ACC112 (cell line): ENCODE results near the gene ITM2A.

Experiments used
- H2AFZ ChIP-seq: fragments of 200-600 bp; sonication (generic); one replicate; pipeline ENCODE4 v1.6.0; 2017; ENCODE audit warnings: antibody characterized with exemption, low read length; ENCODE audit not compliant: unreplicated experiment
- H3K27ac ChIP-seq: fragments of 200-600 bp; sonication (generic); 2 replicates; pipeline ENCODE4 v1.5.1; 2014; ENCODE audit warnings: low read depth, mild to moderate bottlenecking, antibody characterized with exemption, low read length, moderate library complexity
- H3K27me3 ChIP-seq: fragments of 200-600 bp; sonication (generic); 2 replicates; pipeline ENCODE4 v1.6.1; 2014; ENCODE audit warnings: mild to moderate bottlenecking, antibody characterized with exemption, low read length, moderate library complexity, mixed read lengths; ENCODE audit not compliant: insufficient read depth
- H3K36me3 ChIP-seq: fragments of 200-600 bp; sonication (generic); 2 replicates; pipeline ENCODE4 v1.6.1; 2016; ENCODE audit warnings: mild to moderate bottlenecking, antibody characterized with exemption, low read length, moderate library complexity, mixed read lengths; ENCODE audit not compliant: insufficient read depth
- H3K4me1 ChIP-seq: fragments of 200-600 bp; sonication (generic); one replicate; pipeline ENCODE4 v1.6.1; 2016; ENCODE audit warnings: low read length, mixed read lengths; ENCODE audit not compliant: insufficient read depth, unreplicated experiment, control insufficient read depth
- H3K4me3 ChIP-seq: fragments of 200-600 bp; sonication (generic); 2 replicates; pipeline ENCODE4 v1.5.1; 2014; ENCODE audit warnings: mild to moderate bottlenecking, low read depth, low read length
- H3K79me2 ChIP-seq: fragments of 200-600 bp; sonication (generic); one replicate; pipeline ENCODE4 v1.6.0; 2016; ENCODE audit warnings: low read length; ENCODE audit not compliant: control insufficient read depth, unreplicated experiment, insufficient read depth

The ITM2A gene

DNA sequence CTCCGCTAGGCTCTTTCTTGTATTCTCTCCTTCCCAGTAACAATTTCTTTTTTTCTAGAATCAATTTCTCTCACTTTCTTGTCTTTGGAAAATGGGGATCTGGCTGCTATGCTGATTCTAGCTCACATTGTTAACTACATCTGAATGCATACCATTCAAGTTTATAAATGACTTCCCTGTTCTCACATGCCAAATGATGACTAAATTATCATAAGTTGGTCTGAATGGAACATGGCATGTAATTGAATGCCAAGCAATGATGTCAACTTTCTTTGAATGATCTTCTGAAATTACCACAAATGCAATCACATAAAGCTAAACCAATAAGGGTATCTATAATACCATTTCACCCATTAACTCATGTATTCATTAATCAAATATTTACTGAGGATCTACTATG lies 2.7 kb upstream of the ITM2A start:
- H3K36me3 ChIP-seq: no peaks in the 10 kb centered on the region

DNA sequence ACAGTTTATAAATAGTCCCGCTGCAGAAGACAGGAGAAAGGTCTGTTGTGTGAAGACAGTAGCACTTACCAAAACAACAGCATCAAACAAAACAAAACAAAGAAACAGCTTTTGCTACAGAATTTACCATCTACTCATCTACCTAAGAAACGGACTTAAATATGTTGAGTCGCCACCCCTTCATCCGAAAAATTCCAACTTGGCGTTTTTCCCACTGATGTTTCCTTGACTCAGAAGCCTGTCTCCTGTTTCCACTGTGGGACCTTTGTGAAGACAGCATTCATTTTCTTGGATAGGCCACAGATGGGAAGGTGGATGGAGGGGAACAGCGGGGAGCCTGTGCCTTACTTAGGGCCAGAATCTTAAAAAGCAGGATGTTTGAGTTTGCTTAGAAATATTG lies 1.3 kb upstream of the ITM2A start:
- no peak overlapping the region for H2AFZ ChIP-seq
- no peak overlapping the region for H3K4me3 ChIP-seq

More for the DNA sequence above, 2.7 kb upstream of the ITM2A start:
- no peaks in the 10 kb centered on the region for H3K4me1 ChIP-seq
- H2AFZ ChIP-seq: no peak overlapping the region
- no peaks in the 10 kb centered on the region for H3K27me3 ChIP-seq
- no peaks in the 10 kb centered on the region for H3K79me2 ChIP-seq
- no peak overlapping the region for H3K27ac ChIP-seq
- no peak overlapping the region for H3K4me3 ChIP-seq

DNA sequence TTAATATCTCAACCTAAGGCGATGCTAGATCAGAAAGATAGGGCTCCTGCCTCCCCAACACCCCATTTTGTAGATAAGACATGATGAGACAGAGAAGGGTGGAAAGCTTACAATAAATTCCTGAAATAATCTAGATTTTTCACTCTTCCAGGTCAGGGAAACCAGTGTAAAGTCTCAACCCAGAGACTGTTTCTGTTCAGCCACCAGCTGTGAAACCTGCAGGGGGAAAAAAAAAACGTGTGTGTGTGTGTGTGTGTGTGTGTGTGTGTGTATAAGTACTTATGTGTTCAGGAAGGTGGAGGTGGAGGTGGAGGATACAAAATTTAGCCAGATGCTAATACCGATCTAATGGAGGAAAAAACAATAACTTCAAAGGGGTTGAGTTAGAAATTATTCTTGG lies 773 bp upstream of the ITM2A start:
- no peaks in the 10 kb centered on the region for H3K36me3 ChIP-seq
- no peak overlapping the region for H3K4me3 ChIP-seq
- H3K4me1 ChIP-seq: no peaks in the 10 kb centered on the region
- no peak overlapping the region for H2AFZ ChIP-seq
- no peak overlapping the region for H3K27ac ChIP-seq
- H3K79me2 ChIP-seq: no peaks in the 10 kb centered on the region
- H3K27me3 ChIP-seq: no peaks in the 10 kb centered on the region

More for the DNA sequence above, 1.3 kb upstream of the ITM2A start:
- H3K27me3 ChIP-seq: no peaks in the 10 kb centered on the region
- no peaks in the 10 kb centered on the region for H3K79me2 ChIP-seq
- H3K36me3 ChIP-seq: no peaks in the 10 kb centered on the region
- no peaks in the 10 kb centered on the region for H3K4me1 ChIP-seq
- no peak overlapping the region for H3K27ac ChIP-seq

DNA sequence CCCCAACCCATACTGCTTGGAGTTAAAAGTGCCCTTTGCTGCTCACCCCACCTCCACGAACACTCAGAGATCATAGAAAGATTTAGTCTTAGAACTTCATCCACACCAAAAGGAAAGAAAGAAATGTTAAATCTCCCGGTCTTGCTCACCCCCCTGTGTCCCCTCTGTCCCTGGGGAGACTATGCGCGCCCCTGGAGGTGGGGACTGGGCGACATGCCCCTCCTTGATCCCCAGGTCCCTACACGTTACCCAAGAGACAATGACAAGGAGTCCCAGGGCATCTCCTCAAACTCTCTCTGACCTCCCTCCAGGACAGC lies 620 bp downstream of the ITM2A start:
- Histone ChIP-seq H2AFZ (no peak overlapping the region), H3K4me3 (no peak overlapping the region), H3K4me1 (no peaks in the 10 kb centered on the region), H3K27ac (no peak overlapping the region), H3K36me3 (no peaks in the 10 kb centered on the region), H3K79me2 (no peaks in the 10 kb centered on the region), H3K27me3 (no peaks in the 10 kb centered on the region)

DNA sequence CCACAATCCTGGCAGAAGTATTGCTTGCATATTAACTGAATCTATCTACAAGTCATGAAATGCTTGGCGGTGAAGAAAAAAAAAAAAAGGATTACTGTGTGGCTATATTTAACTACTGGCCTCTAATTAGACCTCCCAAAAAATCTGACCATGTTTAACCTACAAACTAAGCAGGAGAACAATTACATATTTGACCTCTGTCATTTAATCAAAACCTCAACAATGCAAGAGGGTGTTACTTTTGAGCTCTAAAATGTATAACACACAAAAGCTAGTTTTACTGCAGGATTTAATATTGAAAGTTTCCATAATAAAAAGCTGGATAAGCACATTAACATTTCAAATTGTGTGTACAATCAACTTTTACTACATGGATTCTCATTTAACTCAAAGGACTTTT lies 1.5 kb downstream of the ITM2A start:
- H2AFZ ChIP-seq: no peak overlapping the region
- H3K4me3 ChIP-seq: no peak overlapping the region
- H3K27me3 ChIP-seq: no peaks in the 10 kb centered on the region
- H3K27ac ChIP-seq: no peak overlapping the region
- H3K79me2 ChIP-seq: no peaks in the 10 kb centered on the region
- H3K36me3 ChIP-seq: no peaks in the 10 kb centered on the region
- H3K4me1 ChIP-seq: no peaks in the 10 kb centered on the region

DNA sequence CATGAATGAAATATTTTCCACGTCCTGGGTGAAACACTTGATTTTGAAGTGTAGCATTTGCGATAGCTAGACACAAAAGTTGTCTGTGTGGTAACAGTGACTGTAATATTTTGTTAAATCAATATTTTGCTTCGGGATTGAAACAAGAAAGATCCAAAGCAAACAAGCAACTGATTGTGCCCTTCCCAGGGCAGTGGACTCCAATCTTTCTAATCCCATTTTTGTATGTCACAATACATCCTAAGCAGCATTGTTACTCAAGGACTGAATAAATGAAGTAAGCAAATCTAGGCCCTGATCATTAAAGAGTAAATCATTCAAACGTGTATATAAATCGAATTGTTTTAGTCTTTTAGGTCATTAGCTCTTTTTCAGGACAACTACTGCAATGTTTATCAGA lies 2.8 kb downstream of the ITM2A start:
- Histone ChIP-seq H3K27ac (no peak overlapping the region), H2AFZ (no peak overlapping the region), H3K27me3 (no peaks in the 10 kb centered on the region), H3K4me1 (no peaks in the 10 kb centered on the region), H3K79me2 (no peaks in the 10 kb centered on the region), H3K4me3 (no peak overlapping the region), H3K36me3 (no peaks in the 10 kb centered on the region)

DNA sequence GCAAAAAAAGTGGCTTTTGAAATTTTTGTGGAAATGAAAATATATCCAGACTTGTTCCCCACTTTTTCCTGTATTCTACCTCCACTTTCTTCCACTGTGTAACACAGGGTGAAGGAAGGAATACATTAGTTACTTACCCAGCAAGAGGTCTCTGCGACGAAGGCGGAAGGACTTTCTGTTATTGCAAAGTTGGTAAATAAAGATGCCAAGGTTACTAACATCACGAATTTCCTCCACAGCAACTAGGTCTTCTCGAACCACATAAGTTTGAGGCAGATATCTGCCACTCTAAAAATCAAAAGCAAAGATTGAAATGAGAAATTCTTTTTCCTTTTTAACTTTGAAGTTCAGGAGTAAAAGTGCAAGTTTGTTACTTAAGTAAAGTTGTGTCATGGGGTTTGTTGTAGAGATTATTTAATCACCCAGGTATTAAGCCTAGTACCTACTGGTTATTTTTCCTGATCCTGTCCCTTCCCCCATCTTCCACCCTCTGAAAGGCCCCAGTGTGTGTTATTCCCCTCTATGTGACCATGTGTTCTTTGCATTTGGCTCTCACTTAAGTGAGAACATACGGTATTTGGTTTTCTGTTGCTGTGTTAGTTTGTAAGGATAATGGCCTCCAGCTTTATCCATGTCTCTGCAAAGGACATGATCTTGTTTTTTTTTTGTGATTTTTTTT lies 5.8 kb downstream of the ITM2A start:
- Histone ChIP-seq H3K79me2 (no peaks in the 10 kb centered on the region), H2AFZ (no peak overlapping the region), H3K4me1 (no peaks in the 10 kb centered on the region), H3K4me3 (no peak overlapping the region), H3K27ac (no peak overlapping the region), H3K36me3 (no peaks in the 10 kb centered on the region), H3K27me3 (no peaks in the 10 kb centered on the region)

DNA sequence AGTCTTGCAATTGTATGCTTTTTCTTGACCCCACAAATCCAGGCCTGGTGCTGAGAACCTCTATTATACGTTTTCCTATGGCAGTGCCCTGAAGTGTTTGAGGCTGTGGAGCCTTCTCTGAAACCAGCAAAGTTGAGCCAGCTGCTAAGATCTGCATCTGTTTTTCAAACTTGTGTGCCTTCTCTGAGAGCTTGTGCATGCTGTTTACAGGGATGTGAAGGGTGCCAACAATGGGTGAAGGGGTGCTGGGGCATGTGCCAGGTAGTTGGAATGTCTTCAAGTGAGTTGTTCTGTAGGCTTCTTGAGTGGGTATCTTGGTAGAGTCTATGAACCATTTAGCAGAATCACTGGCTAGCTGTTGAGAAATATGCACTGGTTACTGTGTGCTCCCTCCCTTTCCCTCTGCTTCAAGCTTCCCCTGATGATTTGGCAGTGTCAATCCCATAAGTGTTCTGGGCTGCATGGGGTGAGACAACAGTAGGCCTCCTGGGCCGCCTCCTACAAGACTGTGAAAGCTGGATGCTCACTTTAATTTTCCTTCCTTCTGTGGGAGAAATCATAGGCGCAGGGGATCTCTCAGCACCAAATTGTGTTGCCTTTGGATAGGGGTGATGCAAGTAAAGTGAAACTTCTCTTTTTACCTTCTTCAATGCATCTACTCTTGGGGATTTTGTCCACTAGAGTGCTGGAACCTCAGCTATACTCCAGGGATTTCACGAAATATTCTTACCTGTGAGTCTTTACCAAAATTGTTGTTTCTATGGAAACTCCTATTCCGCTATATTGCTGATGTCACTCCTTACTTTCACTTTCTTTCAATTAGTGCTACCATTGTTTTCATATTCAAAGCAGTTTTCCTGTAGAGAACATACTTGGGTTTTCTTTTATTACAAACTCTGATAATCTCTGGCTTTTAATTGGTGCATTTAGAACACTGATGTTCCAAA lies 30.0 kb downstream of the ITM2A start:
- H3K4me3 ChIP-seq: no peak overlapping the region
- H2AFZ ChIP-seq: no peak overlapping the region
- no peaks in the 10 kb centered on the region for H3K79me2 ChIP-seq
- H3K27ac ChIP-seq: no peak overlapping the region
- no peaks in the 10 kb centered on the region for H3K4me1 ChIP-seq
- H3K36me3 ChIP-seq: no peaks in the 10 kb centered on the region
- no peaks in the 10 kb centered on the region for H3K27me3 ChIP-seq

DNA sequence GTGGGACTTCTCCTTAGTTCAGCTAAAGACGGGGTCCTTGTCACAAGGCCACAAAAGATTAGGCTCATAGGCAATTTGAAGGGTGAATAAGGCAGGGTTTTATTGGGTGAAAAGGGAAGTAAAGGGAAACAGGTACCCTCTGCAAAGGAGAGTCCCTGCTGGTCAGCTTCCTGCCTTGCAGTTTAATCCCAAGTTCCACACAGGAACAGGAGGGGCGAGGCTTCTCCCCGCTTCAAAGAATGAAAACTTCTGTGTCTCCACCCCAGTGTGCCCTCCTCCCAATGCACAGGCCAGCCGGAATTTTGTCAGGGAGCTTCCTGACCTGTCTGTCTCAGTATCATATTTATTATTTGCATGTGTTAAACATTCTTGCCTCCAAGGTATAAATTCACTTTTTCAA lies 37.1 kb downstream of the ITM2A start:
- no peak overlapping the region for H2AFZ ChIP-seq

DNA sequence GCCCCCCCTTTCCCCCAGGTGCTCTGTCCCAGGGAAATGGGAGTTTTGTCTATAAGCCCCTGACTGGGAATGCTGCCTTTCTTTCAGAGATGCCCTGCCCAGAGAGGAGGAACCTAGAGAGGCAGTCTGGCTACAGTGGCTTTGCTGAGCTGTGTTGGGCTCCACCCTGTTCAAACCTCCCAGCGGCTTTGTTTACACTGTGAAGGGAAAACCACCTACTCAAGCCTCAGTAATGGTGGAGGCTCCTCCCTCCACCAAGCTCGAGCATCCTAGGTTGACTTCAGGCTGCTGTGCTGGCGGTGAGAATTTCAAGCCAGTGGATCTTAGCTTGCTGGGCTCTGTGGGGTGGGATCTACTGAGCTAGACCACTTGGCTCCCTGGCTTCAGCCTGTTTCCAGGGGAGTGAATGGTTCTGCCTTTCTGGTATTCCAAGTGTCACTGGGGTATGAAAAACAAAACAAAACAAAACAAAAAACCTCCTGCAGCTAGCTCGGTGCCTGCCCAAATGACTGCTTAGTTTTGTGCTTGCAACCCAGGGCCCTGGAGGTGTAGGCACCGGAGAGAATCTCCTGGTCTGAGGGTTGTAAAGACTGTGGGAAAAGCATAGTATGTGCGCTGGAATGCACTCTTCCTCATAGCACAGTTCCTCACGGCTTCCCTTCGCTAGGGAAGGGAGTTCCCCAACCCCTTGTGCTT lies 41.7 kb downstream of the ITM2A start:
- H2AFZ ChIP-seq: no peak overlapping the region
- H3K36me3 ChIP-seq: no peaks in the 10 kb centered on the region
- H3K27ac ChIP-seq: no peak overlapping the region
- H3K79me2 ChIP-seq: no peaks in the 10 kb centered on the region
- no peaks in the 10 kb centered on the region for H3K4me1 ChIP-seq
- H3K4me3 ChIP-seq: no peak overlapping the region
- H3K27me3 ChIP-seq: no peaks in the 10 kb centered on the region

More for the DNA sequence above, 37.1 kb downstream of the ITM2A start:
- Histone ChIP-seq H3K4me3 (no peak overlapping the region), H3K36me3 (no peaks in the 10 kb centered on the region), H3K79me2 (no peaks in the 10 kb centered on the region), H3K27me3 (no peaks in the 10 kb centered on the region), H3K27ac (no peak overlapping the region), H3K4me1 (no peaks in the 10 kb centered on the region)
